GM18499 (cell line): ENCODE results near the gene PCDHB14.
"Not testable (repeated sequence)": the region's sequence is repeated elsewhere in the genome, so short reads cannot be mapped to it uniquely, and the experiment has no call there.

Source experiments
- ATAC-seq: cut with Tn5 transposase; IDR thresholded peaks from one replicate; pipeline ENCODE4 v1.9.1; 2021; ENCODE audit warnings: moderate number of reproducible peaks; ENCODE audit not compliant: insufficient read depth, unreplicated experiment

PCDHB14 gene

GRCh38 chr5:141223112-141223783, at the start of gene PCDHB14:
TSS of gene PCDHB14 (plus strand) at chr5:141223343. CDS start at chr5:141223506, 163 bp downstream.
- ATAC-seq, result no peak

GRCh38 chr5:141174291-141175104, 48.6 kb upstream of the PCDHB14 start:
- not testable (repeated sequence) for ATAC-seq

- no peak for ATAC-seq
These were observed 47.2 kb upstream of the PCDHB14 start for GRCh38 chr5:141175933-141176332.

GRCh38 chr5:141177577-141178191, 45.5 kb upstream of the PCDHB14 start, which contains the start of gene PCDHB8:
TSS of gene PCDHB8 (plus strand) at chr5:141177790. CDS start at chr5:141178035, 245 bp downstream.
- ATAC-seq, result not testable (repeated sequence)

GRCh38 chr5:141179371-141179770, 43.8 kb upstream of the PCDHB14 start:
- not testable (repeated sequence) for ATAC-seq

- ATAC-seq, result not testable (repeated sequence)
These were observed 43.3 kb upstream of the PCDHB14 start for GRCh38 chr5:141179876-141180275.

- no peak for ATAC-seq
These were observed 42.8 kb upstream of the PCDHB14 start for GRCh38 chr5:141180313-141180712.

GRCh38 chr5:141182248-141182647, 40.9 kb upstream of the PCDHB14 start, which contains the start of gene PCDHB16:
TSS of gene PCDHB16 (plus strand) at chr5:141182387. CDS start at chr5:141182560, 173 bp downstream.
- ATAC-seq, result no peak

- ATAC-seq, result not testable (repeated sequence)
These were observed 38.9 kb upstream of the PCDHB14 start for GRCh38 chr5:141184117-141184855.

- no peak for ATAC-seq
These were observed 36.1 kb upstream of the PCDHB14 start, which contains the start of gene PCDHB9 for GRCh38 chr5:141186897-141187512. TSS of gene PCDHB9 (plus strand) at chr5:141187161. CDS start at chr5:141187319, 158 bp downstream.

GRCh38 chr5:141188682-141189081, 34.5 kb upstream of the PCDHB14 start:
- not testable (repeated sequence) for ATAC-seq

- not testable (repeated sequence) for ATAC-seq
These were observed 34.0 kb upstream of the PCDHB14 start for GRCh38 chr5:141189131-141189530.

GRCh38 chr5:141192110-141192725, 30.9 kb upstream of the PCDHB14 start, which contains the start of gene PCDHB10:
TSS of gene PCDHB10 (plus strand) at chr5:141192353. CDS start at chr5:141192553, 200 bp downstream.
- ATAC-seq, result no peak

- ATAC-seq, result not testable (repeated sequence)
These were observed 28.8 kb upstream of the PCDHB14 start for GRCh38 chr5:141194332-141194731.

- ATAC-seq, result no peak
These were observed 26.8 kb upstream of the PCDHB14 start for GRCh38 chr5:141196363-141196762.

GRCh38 chr5:141199359-141200235, 23.5 kb upstream of the PCDHB14 start, which contains the start of gene PCDHB11:
TSS of gene PCDHB11 (plus strand) at chr5:141199627. CDS start at chr5:141199775, 148 bp downstream.
- ATAC-seq, result no peak

- not testable (repeated sequence) for ATAC-seq
These were observed 22.0 kb upstream of the PCDHB14 start for GRCh38 chr5:141201126-141201525.

- not testable (repeated sequence) for ATAC-seq
These were observed 21.5 kb upstream of the PCDHB14 start for GRCh38 chr5:141201646-141202045.
